Fibroblast of the aortic adventitia (primary cell): ENCODE results near the gene IFTAP. TPM values are rescaled to one million over a fixed set of nuclear protein-coding genes. Genes with fewer than 3 reads are reported as not detected.

Source experiments
- DNase-seq: peaks from one replicate; pipeline ENCODE4 v3.0.0-alpha.2; 2010; ENCODE audit warnings: low read depth
- H3K4me3 ChIP-seq: 2 replicates; pipeline ENCODE4 v1.5.1; 2011; ENCODE audit warnings: low read depth, mild to moderate bottlenecking, control low read depth, low read length, moderate library complexity
- CTCF ChIP-seq: IDR thresholded peaks from 2 replicates; pipeline ENCODE4 v1.5.1; 2011; ENCODE audit warnings: mild to moderate bottlenecking, low read length, control low read depth, inconsistent platforms; ENCODE audit not compliant: insufficient read depth
- total RNA-seq: library from RNA; depleted of rRNA; stranded (reverse); fragments of >200 nt; gene quantifications from 2 replicates; pipeline ENCODE4 v1.2.3, GENCODE V29; 2012; ENCODE audit warnings: low replicate concordance

Gene IFTAP
- total RNA-seq, 1 donor: 43.8 TPM

- TF ChIP-seq CTCF: no peak
- DNase-seq: peak; percentile 11
- no peak overlapping the region for H3K4me3 ChIP-seq
Observed at GRCh38 chr11:36619502-36619901, 25.2 kb downstream of the IFTAP start.

DNA sequence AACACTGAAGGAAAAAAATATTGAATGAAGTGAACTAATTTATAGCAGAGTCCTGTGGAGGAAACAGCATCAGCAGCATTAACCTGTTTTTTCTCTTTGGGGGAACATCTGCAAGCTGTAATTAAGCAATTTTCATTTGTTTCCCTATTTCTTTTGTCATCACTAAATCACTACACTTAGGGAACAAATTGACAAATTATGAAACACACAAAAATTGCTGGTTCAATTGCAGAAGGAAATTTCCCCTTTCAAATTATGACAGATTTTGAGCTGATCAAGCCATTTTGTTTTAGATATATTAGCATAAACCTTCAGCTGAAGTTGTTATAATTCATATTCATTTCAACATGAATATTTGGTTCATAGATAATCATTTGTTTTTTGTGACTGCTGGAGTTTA, 25.9 kb downstream of the IFTAP start:
- no peak for DNase-seq
- H3K4me3 ChIP-seq: no peak overlapping the region
- no peak for TF ChIP-seq CTCF

GRCh38 chr11:36622431-36623136, 28.3 kb downstream of the IFTAP start:
- H3K4me3 ChIP-seq: no peak overlapping the region
- TF ChIP-seq CTCF: peak; percentile 55
- DNase-seq: peak; percentile 41

DNA sequence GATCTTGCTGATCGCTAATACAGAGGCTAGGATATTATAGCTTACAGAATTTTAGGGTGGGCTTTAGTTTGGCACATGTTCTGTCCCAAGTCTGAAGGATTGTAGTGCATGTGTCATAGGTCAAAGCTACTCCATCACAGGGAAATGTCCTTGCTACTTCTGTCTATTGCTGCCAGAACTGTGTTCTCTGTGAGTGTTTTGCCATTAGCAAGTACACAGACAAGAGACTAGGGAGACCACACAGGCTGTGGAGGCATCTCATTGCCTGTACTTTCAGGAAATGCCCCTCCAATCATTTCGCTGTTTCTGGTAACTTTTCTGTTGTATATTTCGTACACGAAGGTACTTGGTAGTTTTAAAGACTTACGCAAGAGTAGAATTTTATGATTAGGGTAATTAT, 29.2 kb downstream of the IFTAP start:
- no peak for TF ChIP-seq CTCF
- DNase-seq: no peak
- H3K4me3 ChIP-seq: no peak overlapping the region

GRCh38 chr11:36627006-36627405, 32.7 kb downstream of the IFTAP start:
- no peak for TF ChIP-seq CTCF
- H3K4me3 ChIP-seq: no peak overlapping the region
- DNase-seq: no peak

GRCh38 chr11:36627471-36627870, 33.2 kb downstream of the IFTAP start:
- no peak overlapping the region for H3K4me3 ChIP-seq
- TF ChIP-seq CTCF: no peak
- no peak for DNase-seq

DNA sequence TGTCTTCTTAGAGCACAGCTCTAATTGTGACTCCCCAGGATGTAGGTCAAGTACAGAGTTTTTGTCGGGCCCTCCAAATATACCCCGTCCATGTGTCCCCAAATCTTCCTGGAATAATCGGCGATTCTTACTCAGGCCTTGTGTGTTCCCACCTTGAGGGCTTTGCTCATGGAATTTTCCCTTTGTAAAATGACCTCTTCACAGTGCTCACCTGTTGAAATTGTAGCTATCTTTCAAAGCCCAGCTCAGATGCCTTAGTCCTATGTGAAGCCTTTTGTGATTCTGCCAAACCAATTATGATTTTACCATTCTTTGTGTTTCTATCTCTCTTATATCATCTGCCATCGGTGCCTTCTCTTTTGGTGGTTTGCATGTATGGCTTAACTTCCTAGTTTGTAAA, 33.8 kb downstream of the IFTAP start:
- no peak overlapping the region for H3K4me3 ChIP-seq
- TF ChIP-seq CTCF: no peak
- DNase-seq: no peak
